H1 (cell line): ENCODE measurements around the gene LRRC40. TPM values are rescaled to one million over a fixed set of nuclear protein-coding genes. Genes with fewer than 3 reads are reported as not detected.

Experiments
- CHD7 ChIP-seq: fragments of 300-600 bp; sonication (generic); IDR thresholded peaks from 2 replicates; pipeline ENCODE4 v1.7.1; 2012; ENCODE audit warnings: low read length, moderate library complexity, mild to moderate bottlenecking, inconsistent platforms; ENCODE audit not compliant: insufficient replicate concordance
- ZNF274 ChIP-seq: IDR thresholded peaks from 2 replicates; pipeline ENCODE4 v1.7.0; 2012; ENCODE audit warnings: low read length, borderline replicate concordance; ENCODE audit errors: extremely low read depth
- polyA plus RNA-seq, 7 experiments: library from polyadenylated mRNA; depleted of rRNA in 3 of 7; stranded (reverse) in 5 of 7; unstranded in 2 of 7; fragments of >200 nt in 5 of 7; fragments of 200-250 nt in 2 of 7; gene quantifications; 1 replicate in 5 of 7; 2 replicates in 1 of 7; 4 replicates in 1 of 7; pipeline versions ENCODE4 v1.2.1 to v1.2.3, GENCODE V29; 2011 to 2013; ENCODE audit warnings: missing spikeins in 2 of 7, mixed read lengths in 2 of 7
- total RNA-seq: library from RNA; stranded (reverse); fragmentation: NEBNext Ultra II Directional; extraction: Animal tissue kit (Norgen Biotek cat#: 25700); gene quantifications from 2 replicates; pipeline ENCODE4 v1.2.1, GENCODE V29; 2021

Gene LRRC40
- total and polyA plus RNA-seq, 2 of the 8 experiments (the other 6 are each of a cell fraction or from before 2014, with no cell fraction given) = 13.4 to 30.8 TPM

- TF ChIP-seq ZNF274 (no peak), CHD7 (no peak)
- TF ChIP-seq, all 59 proteins: peak for 0
These were observed 96.1 kb downstream of the LRRC40 start (continued) for GRCh38 chr1:70109241-70109640.
